ENCODE measurements around the gene DDA1.

Gene DDA1

GRCh38 chr19:17314007-17314593 is 4.7 kb downstream of the DDA1 start:
- no peak overlapping the region for H3K4me3 ChIP-seq
- no peak overlapping the region for H3K27ac ChIP-seq
- no peak for DNase-seq (ENCODE audit: low spot score)
- TF ChIP-seq, protein P1, sequence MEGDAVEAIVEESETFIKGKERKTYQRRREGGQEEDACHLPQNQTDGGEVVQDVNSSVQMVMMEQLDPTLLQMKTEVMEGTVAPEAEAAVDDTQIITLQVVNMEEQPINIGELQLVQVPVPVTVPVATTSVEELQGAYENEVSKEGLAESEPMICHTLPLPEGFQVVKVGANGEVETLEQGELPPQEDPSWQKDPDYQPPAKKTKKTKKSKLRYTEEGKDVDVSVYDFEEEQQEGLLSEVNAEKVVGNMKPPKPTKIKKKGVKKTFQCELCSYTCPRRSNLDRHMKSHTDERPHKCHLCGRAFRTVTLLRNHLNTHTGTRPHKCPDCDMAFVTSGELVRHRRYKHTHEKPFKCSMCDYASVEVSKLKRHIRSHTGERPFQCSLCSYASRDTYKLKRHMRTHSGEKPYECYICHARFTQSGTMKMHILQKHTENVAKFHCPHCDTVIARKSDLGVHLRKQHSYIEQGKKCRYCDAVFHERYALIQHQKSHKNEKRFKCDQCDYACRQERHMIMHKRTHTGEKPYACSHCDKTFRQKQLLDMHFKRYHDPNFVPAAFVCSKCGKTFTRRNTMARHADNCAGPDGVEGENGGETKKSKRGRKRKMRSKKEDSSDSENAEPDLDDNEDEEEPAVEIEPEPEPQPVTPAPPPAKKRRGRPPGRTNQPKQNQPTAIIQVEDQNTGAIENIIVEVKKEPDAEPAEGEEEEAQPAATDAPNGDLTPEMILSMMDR (IDR thresholded peaks at IDR 0.05), result no peak

DNA sequence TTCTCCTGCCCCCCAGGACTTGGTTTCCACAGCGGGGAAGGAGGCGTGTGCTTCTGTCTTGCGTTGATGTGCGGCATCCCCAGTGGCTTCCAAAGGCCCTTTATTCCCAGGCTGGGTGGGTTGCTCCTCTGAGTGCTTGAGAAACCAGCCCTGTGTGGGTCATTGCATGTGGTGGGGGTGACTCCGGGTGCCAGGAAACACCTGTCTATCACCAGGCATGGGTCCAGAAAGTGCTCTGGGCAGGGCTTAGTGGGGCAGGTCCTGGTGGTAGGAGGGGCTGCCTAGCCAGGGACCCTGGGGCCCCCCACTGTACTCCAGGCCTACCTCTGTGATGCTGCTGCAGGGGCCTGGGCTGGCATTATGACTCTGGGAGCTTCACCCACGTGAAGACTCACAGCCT is 9.6 kb downstream of the DDA1 start:
- Histone ChIP-seq H3K27ac (no peak overlapping the region), H3K4me3 (no peak overlapping the region)
- TF ChIP-seq, protein P1 (IDR thresholded peaks at IDR 0.05), result no peak
- DNase-seq (ENCODE audit: low spot score), result no peak

DNA sequence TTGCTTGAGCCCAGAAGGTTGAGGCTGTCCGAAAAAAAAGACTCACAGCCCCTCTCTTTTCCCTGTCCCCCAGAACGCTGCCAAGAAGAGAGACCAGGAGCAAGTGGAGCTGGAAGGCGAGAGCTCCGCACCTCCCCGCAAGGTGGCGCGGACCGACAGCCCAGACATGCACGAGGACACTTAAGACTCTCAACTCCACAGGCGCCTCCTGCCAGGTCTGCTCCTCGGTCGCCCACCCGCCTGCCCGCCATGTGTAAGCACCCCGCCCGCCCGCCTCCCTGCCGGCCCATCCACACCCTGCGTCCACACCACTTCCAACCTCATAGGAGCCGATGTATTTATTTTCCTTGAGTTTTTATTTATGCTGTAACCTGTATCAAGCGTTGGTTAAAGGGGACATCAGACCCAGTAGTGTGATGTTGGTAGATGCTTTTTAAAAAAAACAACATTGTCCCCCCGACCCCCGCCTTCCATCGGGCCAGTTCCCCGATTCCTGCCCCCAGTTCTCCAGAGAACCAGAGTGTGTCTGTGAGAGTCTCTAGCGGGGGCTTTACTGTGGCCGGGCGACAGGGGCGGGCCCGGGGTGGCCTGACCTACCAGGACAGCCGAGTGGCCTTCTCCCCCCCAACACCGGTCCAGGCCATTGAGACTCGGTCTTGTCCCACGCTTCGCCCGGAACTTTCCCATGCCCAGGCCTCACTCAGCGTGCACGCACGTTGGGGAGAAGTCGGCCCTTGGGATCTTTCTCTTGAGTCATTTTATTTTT is 10.3 kb downstream of the DDA1 start:
- TF ChIP-seq, protein P1 (IDR thresholded peaks at IDR 0.05), result no peak
- H3K27ac ChIP-seq, result no peak overlapping the region
- no peak for DNase-seq (ENCODE audit: low spot score)
- no peak overlapping the region for H3K4me3 ChIP-seq

DNA sequence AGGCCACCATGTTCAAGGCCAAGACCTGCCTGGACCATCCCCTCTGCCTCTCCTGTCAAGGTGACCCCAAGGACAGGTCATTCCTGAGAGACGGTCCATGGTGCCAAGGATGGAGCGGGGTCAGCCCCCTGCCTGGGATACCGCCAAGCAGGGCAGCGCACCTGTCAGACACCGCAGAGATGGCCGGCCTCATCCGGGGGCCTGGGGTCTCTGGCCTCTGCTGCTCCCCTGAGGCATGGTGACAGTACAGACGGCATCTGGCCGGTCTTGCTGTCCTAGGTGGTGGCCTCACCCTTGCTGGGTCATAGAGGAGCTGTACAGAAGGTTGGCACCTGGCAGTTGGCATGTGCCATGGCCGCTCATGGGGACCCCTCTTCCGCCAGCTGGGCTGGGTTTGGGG is 11.1 kb downstream of the DDA1 start:
- Histone ChIP-seq H3K4me3 (no peak overlapping the region), H3K27ac (no peak overlapping the region)
- no peak for DNase-seq (ENCODE audit: low spot score)
- TF ChIP-seq, protein P1 (IDR thresholded peaks at IDR 0.05), result no peak

- Histone ChIP-seq H3K4me3 (no peak overlapping the region), H3K27ac (no peak overlapping the region)
- no peak for DNase-seq (ENCODE audit: low spot score)
- TF ChIP-seq, protein P1 (IDR thresholded peaks at IDR 0.05), result no peak
Measured at GRCh38 chr19:17321655-17322489, 12.5 kb downstream of the DDA1 start.

DNA sequence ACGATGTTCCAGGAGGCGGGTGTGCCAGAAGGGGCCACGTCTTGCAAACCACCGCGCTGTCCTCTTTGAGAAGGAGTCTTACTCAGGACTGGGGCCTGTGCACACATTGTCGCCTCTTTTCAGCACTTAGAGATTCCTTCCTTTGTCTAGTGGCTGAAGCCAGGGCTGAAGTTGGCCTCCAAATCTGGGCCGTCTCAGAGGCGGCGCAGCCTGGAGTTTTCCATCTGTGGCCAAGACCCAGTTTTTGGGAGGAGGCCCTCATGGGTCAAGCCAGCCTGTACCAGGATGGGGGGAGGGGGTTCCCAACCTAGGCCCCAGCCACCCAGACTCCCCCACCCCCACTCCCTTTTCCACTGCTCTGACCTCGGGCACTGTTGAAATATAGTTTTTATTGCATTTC is 13.5 kb downstream of the DDA1 start:
- Histone ChIP-seq H3K27ac (no peak overlapping the region), H3K4me3 (no peak overlapping the region)
- no peak for DNase-seq (ENCODE audit: low spot score)
- TF ChIP-seq, protein P1 (IDR thresholded peaks at IDR 0.05), result no peak
